Sigmoid colon (tissue), 3 donors: ENCODE data around the gene SPART.

Source experiments
- POLR2A ChIP-seq, 2 donors: fragments of 450-650 bp; IDR thresholded peaks; one replicate each; pipeline ENCODE4 v1.6.1; 2016; ENCODE audit warnings: antibody characterized with exemption in 2 of 2, mild to moderate bottlenecking in 2 of 2, moderate library complexity in 2 of 2
- TF ChIP-seq, protein P1 (sequence below), 4 experiments: fragments of 450-650 bp in 3 of 4; fragments of 200-600 bp in 1 of 4; IDR thresholded peaks; one replicate each; pipeline ENCODE4 v1.5.1; 2016 to 2019; ENCODE audit warnings: antibody characterized with exemption in 4 of 4, mild to moderate bottlenecking in 3 of 4, moderate library complexity in 2 of 4

DNA sequence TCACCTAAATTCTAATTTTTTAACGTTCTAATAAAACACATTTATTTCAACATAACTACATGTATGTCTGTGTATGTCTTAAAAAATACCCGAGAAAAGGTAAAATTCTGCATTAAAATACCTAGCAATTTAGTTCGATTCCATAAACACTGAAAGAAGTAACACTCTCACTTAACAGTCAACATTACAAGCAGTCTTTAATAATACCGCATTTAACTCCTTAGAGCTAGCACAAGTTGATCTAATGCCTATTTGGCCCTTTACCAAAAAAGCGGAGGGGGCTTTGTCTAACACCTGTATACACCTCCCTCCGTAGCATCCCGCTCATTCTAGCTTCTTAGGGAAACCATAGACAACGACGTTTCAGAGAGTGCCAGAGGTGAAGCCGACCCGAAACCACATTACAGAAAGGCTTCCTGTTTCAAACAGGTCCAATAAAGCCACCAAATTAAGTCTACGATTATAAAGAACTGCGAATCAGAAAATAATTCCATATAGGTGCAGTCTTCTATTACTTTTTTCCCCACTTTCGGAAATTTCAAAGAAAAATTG, 1.2 kb downstream of the SPART start:
- TF ChIP-seq, protein P1, sequence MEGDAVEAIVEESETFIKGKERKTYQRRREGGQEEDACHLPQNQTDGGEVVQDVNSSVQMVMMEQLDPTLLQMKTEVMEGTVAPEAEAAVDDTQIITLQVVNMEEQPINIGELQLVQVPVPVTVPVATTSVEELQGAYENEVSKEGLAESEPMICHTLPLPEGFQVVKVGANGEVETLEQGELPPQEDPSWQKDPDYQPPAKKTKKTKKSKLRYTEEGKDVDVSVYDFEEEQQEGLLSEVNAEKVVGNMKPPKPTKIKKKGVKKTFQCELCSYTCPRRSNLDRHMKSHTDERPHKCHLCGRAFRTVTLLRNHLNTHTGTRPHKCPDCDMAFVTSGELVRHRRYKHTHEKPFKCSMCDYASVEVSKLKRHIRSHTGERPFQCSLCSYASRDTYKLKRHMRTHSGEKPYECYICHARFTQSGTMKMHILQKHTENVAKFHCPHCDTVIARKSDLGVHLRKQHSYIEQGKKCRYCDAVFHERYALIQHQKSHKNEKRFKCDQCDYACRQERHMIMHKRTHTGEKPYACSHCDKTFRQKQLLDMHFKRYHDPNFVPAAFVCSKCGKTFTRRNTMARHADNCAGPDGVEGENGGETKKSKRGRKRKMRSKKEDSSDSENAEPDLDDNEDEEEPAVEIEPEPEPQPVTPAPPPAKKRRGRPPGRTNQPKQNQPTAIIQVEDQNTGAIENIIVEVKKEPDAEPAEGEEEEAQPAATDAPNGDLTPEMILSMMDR (IDR thresholded peaks at IDR 0.05): no peak
- TF ChIP-seq POLR2A (IDR thresholded peaks at IDR 0.05): no peak
